OCI-LY7 (cell line): ENCODE data around the gene TOP3A.

ENCODE experiments used
- CTCF ChIP-seq: fragments of 200-600 bp; sonication (generic); conservative IDR thresholded peaks from 2 replicates; pipeline ENCODE4 v1.5.1; 2014; ENCODE audit warnings: mild to moderate bottlenecking, antibody characterized with exemption, low read length, moderate library complexity, mixed read lengths
- EZH2phosphoT487 ChIP-seq: fragments of 200-600 bp; sonication (generic); IDR thresholded peaks from 2 replicates; pipeline ENCODE4 v1.6.1; 2018; ENCODE audit warnings: low read depth, borderline replicate concordance, mild to moderate bottlenecking, mixed run types, antibody characterized with exemption, low read length, moderate library complexity, mixed read lengths

- TF ChIP-seq CTCF = no peak
- TF ChIP-seq EZH2phosphoT487 = no peak
Measured at GRCh38 chr17:18227635-18228034, 87.2 kb downstream of the TOP3A start.
